ENCODE measurements around the gene GID4.

GID4 gene

DNA sequence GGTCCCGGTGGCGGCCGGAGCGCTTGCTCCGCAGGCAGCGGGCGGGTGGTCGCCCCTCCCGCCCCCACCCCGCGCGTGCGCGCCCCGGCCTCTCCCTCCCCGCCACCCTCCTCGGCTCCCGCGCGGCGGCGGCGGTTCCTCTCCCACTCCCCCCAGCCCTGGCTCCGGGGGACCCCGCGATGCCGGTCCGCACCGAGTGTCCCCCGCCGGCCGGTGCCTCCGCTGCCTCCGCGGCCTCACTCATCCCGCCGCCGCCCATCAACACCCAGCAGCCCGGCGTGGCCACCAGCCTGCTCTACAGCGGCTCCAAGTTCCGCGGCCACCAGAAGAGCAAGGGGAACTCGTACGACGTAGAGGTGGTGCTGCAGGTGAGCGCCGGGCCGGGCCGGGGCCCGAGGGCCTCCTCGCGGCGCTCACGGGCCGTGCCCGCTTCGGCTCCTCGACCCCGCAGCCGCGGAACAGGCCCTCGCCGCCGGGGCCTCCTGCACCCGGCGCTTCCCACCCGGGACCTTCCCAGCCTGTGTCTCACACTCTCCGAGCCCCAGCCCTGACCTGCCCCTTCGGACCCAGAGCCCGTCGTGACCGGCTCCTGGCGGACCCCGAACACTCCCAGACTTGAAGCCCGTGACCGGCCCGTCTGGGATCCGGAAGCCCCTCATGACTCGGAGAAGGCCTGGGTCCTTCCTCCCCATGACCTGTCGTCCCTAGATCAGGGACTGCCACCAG lies 490 bp downstream of the GID4 start:
- TF ChIP-seq, protein P1, sequence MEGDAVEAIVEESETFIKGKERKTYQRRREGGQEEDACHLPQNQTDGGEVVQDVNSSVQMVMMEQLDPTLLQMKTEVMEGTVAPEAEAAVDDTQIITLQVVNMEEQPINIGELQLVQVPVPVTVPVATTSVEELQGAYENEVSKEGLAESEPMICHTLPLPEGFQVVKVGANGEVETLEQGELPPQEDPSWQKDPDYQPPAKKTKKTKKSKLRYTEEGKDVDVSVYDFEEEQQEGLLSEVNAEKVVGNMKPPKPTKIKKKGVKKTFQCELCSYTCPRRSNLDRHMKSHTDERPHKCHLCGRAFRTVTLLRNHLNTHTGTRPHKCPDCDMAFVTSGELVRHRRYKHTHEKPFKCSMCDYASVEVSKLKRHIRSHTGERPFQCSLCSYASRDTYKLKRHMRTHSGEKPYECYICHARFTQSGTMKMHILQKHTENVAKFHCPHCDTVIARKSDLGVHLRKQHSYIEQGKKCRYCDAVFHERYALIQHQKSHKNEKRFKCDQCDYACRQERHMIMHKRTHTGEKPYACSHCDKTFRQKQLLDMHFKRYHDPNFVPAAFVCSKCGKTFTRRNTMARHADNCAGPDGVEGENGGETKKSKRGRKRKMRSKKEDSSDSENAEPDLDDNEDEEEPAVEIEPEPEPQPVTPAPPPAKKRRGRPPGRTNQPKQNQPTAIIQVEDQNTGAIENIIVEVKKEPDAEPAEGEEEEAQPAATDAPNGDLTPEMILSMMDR (IDR thresholded peaks at IDR 0.05): no peak

DNA sequence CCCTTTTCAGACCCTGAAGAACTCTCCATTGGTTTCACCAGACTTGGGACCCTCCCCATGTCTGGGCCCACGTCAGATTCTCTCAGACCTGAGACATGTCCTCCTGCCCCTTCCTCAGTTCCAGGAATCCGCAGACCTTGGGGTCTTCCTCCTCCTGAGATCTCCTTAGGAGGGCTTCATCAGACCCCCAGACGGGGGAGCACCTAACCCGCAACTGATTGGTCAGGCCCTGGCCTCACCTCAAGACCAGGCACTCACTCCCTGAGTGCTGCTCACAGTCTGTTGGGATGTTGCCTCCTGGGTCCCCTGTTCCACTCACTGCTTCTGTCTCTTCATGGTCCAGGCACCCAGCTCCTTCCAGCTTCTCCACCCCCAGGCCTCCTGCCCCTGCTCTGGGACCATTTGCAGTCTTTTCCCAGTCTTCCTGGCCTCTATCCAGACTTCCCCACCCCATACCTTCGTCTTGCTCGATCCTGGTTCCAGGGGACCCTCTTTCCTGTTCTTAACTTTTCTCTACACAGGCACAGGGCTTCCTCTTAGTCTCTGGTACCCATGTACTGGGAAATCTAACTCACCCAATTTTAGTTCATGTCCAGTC lies 1.2 kb downstream of the GID4 start:
- TF ChIP-seq, protein P1 (IDR thresholded peaks at IDR 0.05): no peak

DNA sequence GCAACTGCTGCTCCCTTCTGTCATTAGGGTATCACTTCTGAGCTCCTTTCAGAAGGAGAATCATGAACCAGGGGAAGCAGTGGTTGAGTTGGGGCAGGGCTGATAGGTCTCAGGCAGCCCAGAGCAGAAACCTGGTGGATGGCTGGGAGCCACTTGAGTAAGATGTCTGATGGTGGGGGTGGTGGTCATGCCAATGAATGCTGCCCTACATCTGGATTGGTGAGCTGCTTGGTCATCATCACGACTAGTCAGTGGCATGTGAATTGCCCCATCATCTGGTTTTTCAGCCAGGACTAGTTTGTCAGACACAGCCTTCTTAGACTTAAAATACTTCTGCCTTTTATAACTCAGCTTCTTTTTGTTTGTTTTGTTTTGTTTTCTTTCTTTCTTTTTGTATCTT lies 2.6 kb downstream of the GID4 start:
- TF ChIP-seq, protein P1 (IDR thresholded peaks at IDR 0.05): no peak

DNA sequence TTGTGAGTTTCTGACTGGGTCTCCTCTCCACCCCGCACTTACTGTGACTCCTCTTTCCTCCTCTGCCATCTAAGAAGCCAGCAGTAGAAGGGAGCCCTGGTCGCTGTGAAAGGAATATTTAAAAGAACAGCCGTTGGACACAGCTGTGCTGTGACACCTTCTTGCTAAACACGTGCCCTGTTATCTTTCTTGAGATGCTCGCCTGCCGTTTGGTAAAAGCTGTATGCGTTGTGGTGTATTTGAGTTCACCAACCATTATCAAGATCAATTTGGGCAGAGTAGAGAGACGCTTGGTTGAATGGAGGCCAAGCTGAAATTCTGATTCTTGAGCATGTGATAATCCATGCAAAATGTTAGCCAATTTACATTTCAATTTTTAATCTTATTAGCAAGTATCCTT lies 3.8 kb downstream of the GID4 start:
- TF ChIP-seq, protein P1 (IDR thresholded peaks at IDR 0.05): no peak

DNA sequence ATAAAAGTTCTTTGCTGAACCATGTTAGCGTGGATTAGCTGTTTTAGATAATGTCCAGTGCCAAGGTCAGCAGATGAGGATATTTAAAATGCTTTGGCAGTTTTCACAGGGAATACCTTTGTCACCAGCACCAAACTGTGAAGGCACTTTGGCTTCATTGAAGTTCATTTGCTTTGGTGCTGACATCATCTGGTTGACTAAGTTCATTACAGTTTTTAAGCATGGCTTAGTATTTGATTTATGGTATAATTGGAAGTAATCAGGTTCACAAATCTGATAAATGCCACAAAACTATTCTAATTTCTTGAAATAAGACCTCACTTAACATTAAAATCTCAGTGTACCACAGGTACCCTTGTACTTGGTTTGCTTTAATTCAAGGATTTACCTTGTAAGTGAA lies 4.3 kb downstream of the GID4 start:
- TF ChIP-seq, protein P1 (IDR thresholded peaks at IDR 0.05): peak; percentile 54

DNA sequence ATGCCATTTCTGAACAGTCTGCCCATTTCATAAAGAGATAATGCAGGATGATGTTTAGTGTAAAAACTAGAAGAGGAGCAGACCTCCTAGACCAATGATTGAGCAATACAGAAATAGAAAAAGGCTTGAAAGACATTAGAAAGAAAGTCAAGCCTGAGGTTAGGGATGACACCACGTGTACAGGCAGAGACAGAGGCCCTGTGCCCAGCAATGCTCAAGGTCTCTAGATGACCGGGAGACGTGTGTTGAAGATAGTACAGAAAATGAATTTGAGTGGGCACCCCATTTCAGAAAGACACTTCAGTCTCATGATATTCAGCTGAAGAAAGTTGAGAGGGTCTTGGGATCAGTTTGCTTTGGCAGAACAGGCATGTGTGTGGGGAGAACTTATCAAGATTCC lies 5.4 kb downstream of the GID4 start:
- TF ChIP-seq, protein P1 (IDR thresholded peaks at IDR 0.05): no peak

DNA sequence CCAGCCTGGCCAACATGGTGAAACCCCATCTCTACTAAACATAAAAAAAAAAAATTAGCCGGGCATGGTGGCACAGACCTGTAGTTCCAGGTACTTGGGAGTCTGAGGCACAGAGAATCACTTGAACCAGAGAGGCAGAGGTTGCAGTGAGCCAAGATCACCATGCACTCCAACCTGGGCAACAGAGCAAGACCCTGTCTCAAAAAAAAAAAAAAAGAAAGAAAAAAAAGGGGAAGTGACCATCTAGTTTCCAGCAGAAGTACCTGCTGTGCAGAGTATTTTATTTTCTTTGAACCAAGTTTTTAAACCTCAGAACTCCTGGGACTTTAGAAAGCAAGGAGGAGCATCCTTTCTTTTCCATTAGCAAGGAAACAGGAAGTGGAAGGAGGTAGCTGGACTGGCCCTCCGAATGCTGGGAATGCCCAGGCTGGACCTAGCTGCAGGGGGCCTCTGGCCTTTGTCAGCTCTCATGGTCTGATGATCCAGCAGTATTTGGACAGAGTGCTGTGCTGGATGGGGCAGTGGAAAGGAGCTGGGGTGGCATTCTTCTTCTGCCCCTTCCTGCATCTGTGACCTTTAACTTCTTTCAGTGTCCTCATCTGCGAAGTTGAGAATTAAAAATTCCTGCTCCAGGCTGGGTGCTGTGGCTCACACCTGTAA lies 6.6 kb downstream of the GID4 start:
- TF ChIP-seq, protein P1 (IDR thresholded peaks at IDR 0.05): no peak

Data from LNCAP (cell line).